NCI-H1092 treated with DMSO at 0.1 percent for 48 hours (cell line): ENCODE results near the gene KRT78.

ENCODE experiments used
- DNase-seq: peaks from one replicate; lab custom pipeline; 2025; lab: John Stamatoyannopoulos, UW

The KRT78 gene

DNA sequence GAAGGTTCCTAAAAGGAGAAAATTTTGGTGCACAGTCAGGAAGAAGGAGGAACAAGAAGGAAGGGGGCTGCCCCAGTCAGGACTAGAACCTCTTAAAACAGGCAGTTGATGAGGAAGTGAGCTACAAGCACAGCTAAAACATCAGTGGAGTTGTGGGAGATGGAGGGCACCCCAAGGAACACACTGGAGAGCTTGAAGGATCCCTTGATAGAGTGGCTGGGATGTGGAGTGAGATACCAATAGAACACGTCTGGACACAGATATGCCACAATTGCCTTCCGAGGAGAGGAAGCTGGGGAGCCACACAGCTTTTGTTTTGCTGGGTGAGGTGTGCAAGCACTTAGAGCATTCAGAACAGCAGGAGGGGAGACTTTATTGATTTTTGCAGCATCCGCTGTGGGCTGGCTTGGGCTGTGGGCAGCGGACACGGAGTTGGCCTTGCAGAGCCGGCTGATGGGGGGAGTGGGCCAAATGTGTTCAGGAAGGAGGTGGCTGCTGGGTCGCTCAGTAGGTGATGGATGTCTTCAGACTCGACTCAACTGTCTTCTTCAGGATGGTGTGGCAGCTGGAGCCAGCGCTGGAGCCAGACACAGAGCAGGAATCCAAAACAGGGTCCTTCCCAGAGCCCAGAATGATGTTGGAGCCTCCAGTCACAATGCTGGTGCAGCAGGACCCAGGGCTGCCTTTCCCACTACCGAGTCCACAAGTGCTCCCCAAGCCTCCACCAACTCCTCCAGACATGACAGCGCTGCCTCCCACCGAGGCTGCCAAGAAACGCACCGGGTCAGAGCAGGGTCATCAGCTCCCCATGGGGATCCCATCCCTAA is 10.0 kb downstream of the KRT78 start:
- peak; percentile 9 for DNase-seq

DNA sequence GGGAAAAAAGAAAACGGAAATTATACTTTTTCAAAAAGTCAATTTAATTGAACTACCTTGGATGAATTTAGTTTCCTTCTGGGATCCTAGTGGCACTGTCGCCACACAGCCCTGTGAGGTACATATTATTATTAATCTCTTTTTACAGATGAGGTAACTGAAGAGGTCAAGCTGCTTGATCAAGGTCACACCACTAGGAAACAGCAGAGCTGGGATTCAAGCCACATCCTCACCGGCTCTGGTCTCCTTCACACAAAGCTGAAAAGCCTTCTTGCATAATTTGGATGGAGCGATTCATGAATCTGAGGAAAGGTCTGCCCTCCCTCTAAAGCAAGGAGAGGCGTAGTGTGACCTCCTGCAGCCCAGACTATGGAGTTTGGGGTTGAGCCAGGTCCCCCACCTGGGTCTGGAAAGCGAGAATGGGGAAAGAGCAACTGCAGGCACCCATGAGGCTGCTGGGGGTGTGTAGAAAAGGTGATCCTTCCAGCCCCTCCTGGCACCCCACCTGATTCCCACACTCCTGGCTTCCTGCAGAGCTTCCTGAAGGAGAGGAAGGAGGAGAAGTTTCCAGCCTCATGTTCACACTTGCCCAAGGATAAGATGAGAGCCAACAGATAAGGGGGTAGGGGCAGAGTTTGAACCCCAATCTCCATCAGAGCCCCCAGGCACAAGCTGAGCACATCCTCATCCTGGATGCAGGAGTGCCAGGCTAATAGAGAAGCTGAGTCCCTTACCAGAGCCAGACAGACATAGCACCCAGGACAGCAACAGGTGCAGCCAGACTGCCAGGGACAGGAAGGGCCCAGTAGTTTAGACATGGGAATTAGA is 10.8 kb downstream of the KRT78 start:
- no peak for DNase-seq

DNA sequence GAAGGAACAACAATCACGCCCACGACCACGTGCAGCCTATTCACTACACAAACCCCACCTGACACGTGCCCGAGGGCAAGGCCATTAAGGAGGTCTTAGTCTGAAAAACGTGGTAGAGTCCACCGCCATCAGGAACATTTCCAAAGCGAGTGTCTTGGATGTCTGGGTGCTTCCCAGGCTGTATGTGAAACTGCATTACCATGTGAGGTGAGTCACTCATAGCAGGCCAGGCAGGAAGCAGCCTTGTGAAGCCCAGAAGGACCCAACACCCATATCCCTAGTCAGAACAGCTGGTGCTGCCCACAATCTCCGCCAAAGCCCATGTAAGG is 11.4 kb downstream of the KRT78 start:
- no peak for DNase-seq

DNA sequence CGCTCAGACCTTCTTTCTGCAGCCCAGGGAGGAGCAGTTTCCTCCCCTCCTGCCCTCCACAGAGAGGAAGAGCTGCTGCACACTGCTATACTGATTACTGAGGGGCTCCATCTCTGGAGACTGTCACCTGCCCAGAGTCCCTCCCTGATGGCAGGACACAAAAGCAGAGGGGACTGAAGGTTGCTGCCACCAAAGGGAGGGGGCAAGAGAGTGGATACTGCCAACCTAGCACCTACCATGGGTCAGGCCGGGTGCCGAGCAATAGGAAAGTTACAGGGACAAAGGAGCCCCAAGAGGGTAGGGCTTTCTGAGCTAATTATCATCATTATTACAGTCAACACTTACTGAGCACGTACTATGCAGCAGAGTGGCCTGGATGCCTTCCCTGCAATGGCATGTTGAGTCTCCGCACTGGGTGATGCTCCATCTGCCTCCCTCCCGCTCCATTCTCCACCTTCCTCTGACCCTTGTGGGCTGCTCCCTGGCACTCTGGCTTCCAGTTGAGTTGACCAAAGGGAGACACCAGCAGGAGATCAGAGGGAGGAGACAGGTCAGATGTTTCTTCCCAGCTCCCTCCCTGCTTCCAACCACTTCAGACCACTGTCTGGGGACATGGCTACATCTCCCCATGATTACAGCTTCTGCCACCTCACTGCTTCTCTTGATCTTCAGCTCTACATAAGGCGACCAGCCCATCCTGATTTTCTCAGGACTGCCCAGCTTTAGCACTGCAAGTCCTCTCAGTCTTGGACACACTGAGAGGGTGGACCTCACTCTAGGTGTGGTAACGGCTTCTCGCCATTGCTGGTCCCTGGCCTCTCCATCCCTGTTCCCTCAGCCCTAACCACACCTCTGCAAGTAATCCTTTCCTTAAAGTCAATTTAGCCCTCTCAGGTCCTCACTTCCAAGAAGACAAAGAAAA is 12.0 kb downstream of the KRT78 start:
- DNase-seq, result no peak

DNA sequence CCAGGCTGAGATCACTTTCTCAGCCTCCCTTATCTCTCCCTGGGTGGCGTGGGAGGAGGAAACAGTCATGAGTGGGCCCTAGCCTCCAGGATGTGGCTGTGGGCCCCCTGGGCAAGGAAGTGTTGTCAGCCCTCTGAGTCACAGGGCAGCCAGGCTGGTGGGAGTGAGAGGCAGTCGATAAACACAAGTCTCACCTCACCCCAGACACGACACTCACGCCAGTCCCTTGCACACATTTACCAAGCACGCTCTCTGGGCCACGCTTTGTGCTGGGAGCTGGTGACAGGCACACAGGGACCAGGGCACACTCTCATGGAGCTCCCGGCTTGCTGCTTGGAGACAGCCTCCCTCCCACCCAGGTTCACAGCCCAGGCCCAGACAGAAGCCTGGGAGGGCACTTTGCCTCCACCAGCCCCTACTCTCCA is 12.7 kb downstream of the KRT78 start:
- DNase-seq, result no peak

DNA sequence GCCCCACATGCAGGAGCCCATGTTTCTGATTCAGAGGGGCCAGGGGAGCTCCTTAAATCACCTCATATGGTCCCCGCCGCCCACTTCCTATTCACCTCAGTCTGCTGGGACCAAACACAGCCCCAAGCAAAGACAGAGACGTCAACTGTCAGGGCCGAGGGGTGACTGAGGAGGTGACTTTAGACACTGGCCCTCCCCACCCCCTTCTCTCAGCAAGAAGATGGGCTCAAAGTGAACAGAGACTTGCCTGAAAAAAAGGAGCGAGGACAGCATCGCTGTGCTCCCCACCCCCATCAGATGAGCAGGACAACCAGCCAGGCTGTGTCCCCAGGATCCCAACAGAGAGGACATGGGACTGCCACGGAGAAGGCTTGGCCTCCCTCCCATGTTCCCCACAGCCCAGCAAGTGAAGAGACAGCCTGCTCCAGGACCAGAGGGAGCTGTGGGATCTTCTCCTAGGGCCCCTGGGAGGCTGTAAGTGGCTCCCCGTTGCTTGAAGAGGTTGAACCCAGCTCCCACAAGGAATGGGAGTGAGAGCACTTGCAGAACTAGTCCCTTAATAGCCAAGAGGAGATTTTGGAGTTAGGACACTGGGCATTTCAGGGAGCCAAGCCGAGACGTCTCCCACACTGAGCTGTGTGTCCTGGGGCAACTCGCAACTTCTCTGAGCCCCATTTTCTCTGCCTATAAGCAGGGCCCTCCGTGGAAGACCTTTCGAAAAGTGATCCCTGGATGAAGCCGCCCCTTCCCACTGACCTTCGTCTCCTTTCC is 13.3 kb downstream of the KRT78 start:
- no peak for DNase-seq

DNA sequence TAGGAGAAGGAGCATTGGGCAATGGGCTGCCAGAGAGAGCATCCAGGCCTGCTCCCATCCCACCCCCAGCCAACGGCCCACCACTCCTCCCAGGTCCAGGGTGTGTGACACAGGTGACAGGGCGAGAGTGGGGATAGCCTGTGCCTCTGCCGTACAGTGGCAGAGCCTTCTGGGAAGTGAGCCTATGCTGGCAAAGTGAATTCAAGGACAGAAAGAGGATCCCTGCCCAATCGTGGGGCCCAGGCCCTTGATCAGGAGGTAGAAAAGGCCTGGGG is 14.1 kb downstream of the KRT78 start:
- no peak for DNase-seq

DNA sequence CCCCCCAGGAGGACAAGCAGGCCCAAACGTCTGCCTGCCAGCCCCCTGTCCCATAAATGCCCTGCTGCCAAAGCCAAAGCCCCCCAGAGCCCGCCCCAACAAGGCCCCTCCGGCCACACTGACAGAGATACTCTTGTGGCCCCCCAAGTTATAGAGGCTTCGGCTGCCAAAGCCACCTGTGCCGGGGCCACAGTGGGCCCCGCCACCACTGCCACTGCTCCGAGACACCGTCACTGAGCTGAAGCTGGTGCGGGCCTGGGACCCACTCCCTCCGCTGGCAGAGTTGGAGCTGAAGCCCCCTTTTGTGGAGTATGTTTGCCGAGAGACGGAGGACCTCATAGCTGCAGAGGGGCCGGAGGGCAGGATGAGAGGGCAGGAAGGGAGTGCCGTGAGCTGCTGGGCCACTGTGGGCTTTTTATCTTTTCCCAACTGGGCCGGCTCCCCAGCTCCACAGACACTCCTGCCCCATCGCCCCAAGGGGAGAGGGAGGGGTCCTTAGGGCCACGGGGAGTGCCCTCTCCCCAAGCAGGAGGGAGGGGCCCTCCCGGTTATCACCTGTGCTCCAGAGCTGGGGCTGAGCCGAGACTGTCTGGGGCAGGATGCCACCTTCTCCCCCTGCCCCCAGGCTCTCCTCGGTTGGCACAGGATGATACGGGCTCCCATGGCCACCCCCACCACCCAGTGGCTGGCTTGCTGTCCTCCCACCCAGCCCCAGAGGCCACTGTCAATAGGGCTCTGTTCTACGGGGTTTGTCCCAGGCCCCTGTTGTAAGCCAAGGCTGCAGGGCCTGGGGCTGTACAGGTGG is 14.7 kb downstream of the KRT78 start, which contains the start of gene KRT79:
Gene KRT79, minus strand, starts transcription at position 390 of the 805 bp plus-strand sequence. Its CDS starts 51 bp downstream, at position 339.
- DNase-seq, result no peak

DNA sequence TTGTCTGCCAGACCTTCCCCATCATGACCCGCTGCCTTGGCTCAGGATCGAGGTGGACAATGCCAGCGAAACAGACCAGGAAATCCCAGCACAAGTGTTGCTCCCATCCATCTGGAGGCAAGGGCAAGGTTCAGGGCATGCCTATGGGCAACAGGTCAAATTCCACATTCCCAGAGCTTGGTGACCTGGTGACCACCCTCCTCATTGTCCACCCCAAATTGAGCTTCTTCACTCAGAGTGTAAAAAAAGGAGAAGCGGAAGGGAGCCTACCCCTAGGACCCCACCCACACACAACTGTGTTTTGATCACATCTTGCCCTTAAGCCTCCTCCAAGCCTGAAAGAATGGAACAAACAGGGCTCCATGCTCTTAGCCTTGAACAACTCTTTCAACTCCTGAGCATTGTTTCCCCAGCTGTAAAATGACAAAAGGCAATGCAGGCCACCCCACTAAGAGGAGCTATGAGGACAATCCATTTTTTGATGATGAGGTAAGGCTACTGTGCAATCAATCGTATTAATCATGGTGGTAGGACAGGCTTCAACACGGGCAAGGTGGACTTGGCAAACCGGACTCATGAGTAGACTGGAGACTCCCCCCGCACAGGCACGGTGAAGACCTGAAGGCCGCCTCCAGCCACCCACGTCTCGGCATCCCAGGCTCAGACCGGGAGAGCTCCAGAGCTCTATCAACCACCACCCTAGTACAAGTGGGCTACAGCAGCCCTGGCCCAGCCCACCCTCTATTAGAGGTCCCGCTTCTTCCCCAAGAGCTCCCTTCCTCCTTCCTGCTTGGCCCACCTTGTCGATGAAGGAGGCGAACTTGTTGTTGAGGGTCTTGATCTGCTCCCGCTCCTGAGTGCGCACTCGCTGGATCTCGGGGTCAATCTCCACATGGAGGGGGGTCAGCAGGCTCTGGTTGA is 15.5 kb downstream of the KRT78 start:
- no peak for DNase-seq

DNA sequence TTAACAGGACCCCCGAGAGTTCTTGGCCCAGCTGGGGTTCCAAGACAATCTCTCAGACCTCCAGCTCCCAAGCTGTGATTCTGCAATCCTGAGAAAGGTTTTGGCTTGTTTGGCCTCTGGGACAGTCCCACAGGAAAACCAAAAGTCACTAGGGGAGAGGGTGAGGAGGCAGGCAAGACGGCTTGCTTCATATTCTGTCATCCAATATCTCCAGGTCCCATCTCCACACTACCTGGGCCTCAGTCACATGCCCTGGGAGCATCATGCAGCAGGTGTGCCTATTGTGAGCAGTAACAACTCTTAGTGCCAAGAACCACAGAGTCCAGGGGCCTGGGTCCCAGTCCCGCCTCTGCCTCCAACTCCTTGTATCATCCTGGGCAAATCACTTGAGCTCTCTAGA is 16.3 kb downstream of the KRT78 start:
- no peak for DNase-seq

DNA sequence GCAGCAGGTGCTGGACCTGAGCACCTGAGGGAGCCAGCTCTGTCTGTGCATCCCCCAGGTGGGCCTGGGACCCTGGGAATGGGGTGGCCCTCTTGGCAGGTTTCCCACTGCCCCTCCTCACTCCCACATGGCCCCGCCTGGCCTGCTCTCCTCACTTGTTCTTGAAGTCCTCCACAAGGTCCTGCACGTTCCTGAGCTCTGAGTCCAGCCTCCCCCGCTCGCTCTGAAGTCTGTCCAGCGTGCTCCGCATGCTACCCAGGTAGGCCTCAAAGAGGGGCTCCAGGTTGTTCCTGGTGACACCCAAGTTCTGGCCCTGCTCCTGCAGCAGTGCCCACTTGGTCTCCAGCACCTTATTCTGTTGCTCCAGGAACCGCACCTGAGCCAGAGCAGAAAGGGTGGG is 17.5 kb downstream of the KRT78 start:
- no peak for DNase-seq

DNA sequence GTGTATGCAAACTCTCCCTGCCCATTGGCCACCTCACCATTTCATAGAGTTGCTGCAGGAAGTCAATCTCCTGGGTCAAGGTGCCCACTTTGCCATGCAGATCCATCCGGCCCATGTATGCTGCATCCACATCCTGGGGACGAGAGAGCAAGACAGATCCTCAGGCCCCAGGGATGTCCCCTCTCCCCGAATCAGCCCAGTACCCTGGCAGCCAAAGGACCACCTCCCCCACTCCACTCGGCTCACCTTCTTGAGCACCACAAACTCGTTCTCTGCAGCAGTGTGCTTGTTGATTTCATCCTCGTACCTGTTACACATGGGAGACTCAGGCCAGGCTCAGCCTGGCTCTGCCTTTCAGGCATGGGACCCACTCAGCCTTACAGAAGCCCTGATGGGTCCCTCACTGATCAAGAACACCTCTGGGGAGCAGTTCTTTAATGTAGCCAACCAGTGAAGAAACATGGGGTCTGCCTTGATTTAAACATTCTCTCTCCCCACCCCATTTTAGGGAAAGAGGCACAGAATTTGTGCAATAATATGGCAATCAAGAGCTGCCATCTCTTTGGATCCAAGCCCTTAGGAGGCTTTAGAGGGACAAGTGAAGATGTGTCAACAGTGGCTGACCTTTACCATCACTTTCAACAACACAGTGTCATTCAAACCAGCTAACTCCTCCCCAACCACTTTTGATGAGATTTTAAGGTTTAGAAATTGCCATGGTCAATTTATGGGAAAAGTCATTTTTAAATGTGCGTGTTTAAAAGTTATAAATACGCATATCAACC is 18.6 kb downstream of the KRT78 start:
- no peak for DNase-seq

DNA sequence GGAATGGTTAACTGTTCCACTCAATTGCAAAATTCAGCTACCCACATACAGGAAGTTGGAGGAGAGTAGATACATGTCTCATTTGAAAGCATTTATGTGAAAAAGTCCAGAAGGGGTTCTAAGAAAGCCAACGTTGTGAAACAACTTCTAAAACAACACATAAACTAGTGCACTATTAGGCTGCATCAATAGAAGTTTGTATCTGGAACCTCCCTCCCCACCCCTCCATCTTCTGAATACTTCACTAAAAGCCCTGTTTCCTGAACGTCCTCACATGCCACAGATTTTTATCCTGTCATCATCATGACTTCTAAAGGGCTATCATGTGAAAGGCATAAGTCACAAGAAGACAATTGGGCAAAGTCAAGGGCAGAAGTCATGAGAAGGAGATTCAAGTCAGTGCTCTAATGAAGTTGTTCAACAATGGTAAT is 20.2 kb downstream of the KRT78 start:
- no peak for DNase-seq

DNA sequence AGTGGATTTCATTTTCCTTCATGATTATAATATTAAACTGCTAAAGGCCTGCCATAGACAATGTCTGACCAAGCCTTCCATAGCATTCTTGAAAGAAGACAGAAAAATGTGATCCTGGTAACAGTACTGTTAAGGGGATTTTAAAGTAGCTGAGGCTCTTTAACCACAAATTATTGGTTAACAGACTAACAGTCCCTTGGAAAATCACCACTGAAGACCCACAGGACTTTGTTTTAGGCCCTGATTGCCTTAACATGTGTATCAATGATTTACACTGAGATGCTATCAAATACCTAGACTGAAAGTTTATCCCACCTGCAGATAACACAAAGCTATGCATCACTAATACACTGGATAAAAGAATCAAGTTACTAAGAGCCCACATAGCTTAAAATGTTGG is 20.6 kb downstream of the KRT78 start:
- DNase-seq, result no peak

DNA sequence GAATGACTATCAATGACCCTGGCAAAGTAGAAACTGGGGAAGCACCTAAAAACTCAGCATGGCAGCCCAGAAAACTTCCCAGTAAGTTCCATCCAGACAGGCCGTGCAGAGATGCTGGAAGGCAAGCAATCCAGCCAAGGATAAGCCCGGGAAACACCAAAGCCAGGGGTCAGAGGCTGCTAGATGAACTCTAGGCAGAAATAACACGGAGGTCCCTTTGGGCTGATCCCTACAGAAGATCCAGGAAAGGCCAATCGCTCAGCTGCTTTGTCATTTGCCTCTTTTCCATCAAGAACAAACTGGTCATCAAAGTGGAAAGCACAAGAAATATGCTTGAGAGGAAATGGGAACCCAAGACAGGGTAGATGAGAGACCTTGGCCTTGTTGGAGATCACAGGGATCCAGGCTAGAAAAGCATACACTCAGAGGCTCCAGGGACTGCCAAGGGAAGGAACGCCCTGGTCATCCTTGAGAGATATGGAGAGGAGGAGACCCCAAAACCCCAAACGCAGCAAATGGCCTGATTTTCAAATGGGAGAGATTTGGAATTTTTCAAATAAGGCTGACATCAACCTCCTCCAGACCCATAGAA is 21.2 kb downstream of the KRT78 start:
- DNase-seq, result no peak

DNA sequence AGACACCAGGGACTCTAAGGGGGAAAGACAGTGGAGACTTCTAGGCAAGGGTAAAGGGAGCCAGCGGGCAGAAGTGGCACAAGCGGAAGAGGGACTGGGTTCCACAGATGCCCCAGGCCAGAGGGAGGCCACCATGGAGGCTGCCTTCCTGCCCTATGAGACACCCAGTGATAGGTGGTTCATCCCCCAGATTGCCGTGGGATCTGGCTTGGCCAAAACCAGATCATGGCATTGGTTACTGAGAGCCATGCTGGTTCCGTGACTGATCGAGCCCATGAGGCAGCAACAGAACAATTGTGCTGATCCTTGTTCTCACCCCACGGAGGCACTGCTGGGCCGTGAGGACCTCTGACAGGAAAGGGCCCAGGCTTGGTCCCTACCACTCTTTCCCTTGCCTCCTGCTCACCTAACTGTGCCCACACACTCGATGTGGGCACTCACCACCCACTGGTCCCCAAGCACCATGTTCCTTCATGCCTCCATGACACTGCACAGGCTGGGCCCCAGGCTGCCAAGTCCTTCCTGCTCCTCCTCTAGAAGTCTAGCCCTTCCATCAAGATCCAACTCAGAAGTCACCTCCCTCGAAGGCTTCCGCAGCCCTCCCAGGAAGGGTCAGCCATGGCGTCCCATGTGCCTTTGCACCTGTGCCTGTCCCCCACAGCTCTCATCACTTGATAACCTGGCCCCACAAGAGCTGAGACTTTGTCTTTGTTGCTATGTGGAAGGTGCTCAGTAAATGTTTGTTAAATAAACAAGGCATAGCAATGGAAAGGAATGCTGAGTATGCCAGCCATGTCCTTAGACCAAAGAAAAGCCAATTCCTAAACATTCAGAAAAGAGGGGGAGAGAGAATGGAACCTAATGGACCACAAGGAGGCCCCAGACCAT is 21.9 kb downstream of the KRT78 start:
- DNase-seq, result no peak

DNA sequence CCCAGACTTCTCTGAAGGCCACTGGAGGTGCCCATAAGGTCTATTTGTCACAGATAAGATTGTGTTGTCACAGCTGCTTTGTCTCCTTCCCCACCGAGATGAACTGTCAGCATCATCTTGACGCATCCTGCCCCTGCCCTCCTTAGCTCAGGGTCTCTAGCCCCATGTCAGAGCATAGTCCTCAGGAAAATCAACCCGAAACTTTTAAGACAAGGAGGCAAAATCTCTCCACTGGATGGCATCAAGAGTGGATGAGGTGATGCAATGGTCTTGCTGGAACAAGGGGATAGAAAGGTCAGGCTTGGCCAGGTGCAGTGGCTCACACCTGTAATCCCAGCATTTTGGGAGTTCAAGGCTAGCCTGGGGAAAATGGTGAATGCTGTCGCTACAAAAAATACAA is 22.8 kb downstream of the KRT78 start:
- no peak for DNase-seq
